Fibroblast of lung (primary cell): ENCODE data around the gene WTAP. TPM values are rescaled to one million over a fixed set of nuclear protein-coding genes. Genes with fewer than 3 reads are reported as not detected.
"Not testable (repeated sequence)": the region's sequence is repeated elsewhere in the genome, so short reads cannot be mapped to it uniquely, and the experiment has no call there.

Experiments used
- DNase-seq, 2 donors: peaks; one replicate each; pipeline versions ENCODE4 v3.0.0 to v3.0.0-alpha.2; 2010; ENCODE audit warnings: low read depth in 2 of 2
- H2AFZ ChIP-seq: 2 replicates; pipeline ENCODE4 v1.5.1; 2012; ENCODE audit warnings: low read length, control low read depth, inconsistent platforms
- H3K27ac ChIP-seq: 2 replicates; pipeline ENCODE4 v1.5.1; 2011; ENCODE audit warnings: low read length, control low read depth; ENCODE audit not compliant: insufficient read depth
- H3K27me3 ChIP-seq: 2 replicates; pipeline ENCODE4 v1.5.1; 2011; ENCODE audit warnings: mild to moderate bottlenecking, low read length; ENCODE audit not compliant: control insufficient read depth, insufficient read depth
- H3K36me3 ChIP-seq: 2 replicates; pipeline ENCODE4 v1.5.1; 2011; ENCODE audit warnings: low read length; ENCODE audit not compliant: control insufficient read depth, insufficient read depth
- H3K4me1 ChIP-seq: 2 replicates; pipeline ENCODE4 v1.5.1; 2011; ENCODE audit warnings: low read length; ENCODE audit not compliant: control insufficient read depth, insufficient read depth; ENCODE audit errors: extremely low read depth
- H3K4me2 ChIP-seq: 2 replicates; pipeline ENCODE4 v1.5.1; 2011; ENCODE audit warnings: low read length, control low read depth; ENCODE audit not compliant: insufficient read depth; ENCODE audit errors: extremely low read depth
- H3K4me3 ChIP-seq, 4 experiments: fragments of 200-600 bp in 1 of 4; sonication (generic) in 1 of 4; replicated peaks in 1 of 4; 2 replicates each; pipeline ENCODE4 v1.5.1; 2011 to 2016; ENCODE audit warnings: low read length in 4 of 4, low read depth in 3 of 4, mild to moderate bottlenecking in 3 of 4, control low read depth in 2 of 4, inconsistent platforms in 1 of 4, mixed read lengths in 1 of 4; ENCODE audit not compliant: insufficient read depth in 1 of 4; ENCODE audit errors: control extremely low read depth in 1 of 4
- H3K79me2 ChIP-seq: 2 replicates; pipeline ENCODE4 v1.5.1; 2012; ENCODE audit warnings: mild to moderate bottlenecking, low read length, inconsistent platforms; ENCODE audit not compliant: control insufficient read depth, insufficient read depth
- H3K9ac ChIP-seq: 2 replicates; pipeline ENCODE4 v1.5.1; 2011; ENCODE audit warnings: mild to moderate bottlenecking, low read length, control low read depth; ENCODE audit not compliant: insufficient read depth
- H3K9me3 ChIP-seq: 2 replicates; pipeline ENCODE4 v1.5.1; 2012; ENCODE audit warnings: low read depth, low read length; ENCODE audit not compliant: control insufficient read depth, insufficient read depth
- H4K20me1 ChIP-seq: 2 replicates; pipeline ENCODE4 v1.5.1; 2011; ENCODE audit warnings: low read length; ENCODE audit not compliant: control insufficient read depth, insufficient read depth; ENCODE audit errors: extremely low read depth
- EZH2 ChIP-seq: IDR thresholded peaks from 2 replicates; pipeline ENCODE4 v1.5.1; 2012; ENCODE audit warnings: low read length, control low read depth, mild to moderate bottlenecking; ENCODE audit errors: missing control alignments
- polyA plus RNA-seq, 2 donors: library from polyadenylated mRNA; depleted of rRNA in 1 of 2; stranded (reverse) in 1 of 2; unstranded in 1 of 2; fragments of >200 nt; gene quantifications; 2 replicates each; pipeline ENCODE4 v1.2.1, GENCODE V29; 2011 to 2012; ENCODE audit warnings: missing spikeins in 1 of 2
- total RNA-seq: library from RNA; depleted of rRNA; stranded (reverse); fragments of >200 nt; gene quantifications from 2 replicates; pipeline ENCODE4 v1.2.1, GENCODE V29; 2014
- TF ChIP-seq, protein P1 (sequence below), 2 donors: IDR thresholded peaks in 1 of 2; conservative IDR thresholded peaks in 1 of 2; 1 replicate in 1 of 2; 2 replicates in 1 of 2; pipeline ENCODE4 v1.5.1; 2011 to 2012; ENCODE audit warnings: low read length in 2 of 2, control low read depth in 1 of 2, inconsistent platforms in 1 of 2, low read depth in 1 of 2, mild to moderate bottlenecking in 1 of 2

WTAP gene
- total and polyA plus RNA-seq, 2 donors (not counting 1 experiment from before 2014, with no cell fraction given) = 52.7 to 124 TPM

DNA sequence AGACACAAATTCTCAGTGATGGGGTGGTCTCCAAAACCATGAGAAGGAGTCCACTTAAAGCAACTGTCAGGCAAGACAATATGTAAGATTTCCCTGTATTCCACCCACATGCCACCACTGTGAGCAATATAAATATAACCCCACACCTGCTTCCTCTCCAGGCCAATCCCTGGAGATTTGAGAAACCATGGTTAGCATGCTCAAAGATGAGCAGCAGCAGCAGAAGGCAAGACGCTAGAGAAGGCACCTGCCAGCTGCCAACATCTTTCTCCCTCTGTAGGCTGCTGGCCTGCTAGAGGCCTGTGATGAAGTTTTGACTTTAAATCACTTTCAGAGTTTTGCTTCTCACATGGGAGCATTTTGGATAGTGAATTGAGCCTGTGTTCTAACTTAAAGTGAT lies 26.3 kb upstream of the WTAP start:
- Histone ChIP-seq H3K4me2 (no peak overlapping the region), H2AFZ (no peak overlapping the region), H3K27ac (peak overlapping the region; percentile 70), H3K4me3 (no peak overlapping the region), H3K4me1 (peaks cover 10% of the 10 kb centered on the region), H3K36me3 (no peaks in the 10 kb centered on the region), H4K20me1 (no peaks in the 10 kb centered on the region), H3K9ac (no peak overlapping the region), H3K9me3 (no peaks in the 10 kb centered on the region), H3K27me3 (no peaks in the 10 kb centered on the region), H3K79me2 (no peaks in the 10 kb centered on the region)
- TF ChIP-seq EZH2 = no peak
- TF ChIP-seq, protein P1, sequence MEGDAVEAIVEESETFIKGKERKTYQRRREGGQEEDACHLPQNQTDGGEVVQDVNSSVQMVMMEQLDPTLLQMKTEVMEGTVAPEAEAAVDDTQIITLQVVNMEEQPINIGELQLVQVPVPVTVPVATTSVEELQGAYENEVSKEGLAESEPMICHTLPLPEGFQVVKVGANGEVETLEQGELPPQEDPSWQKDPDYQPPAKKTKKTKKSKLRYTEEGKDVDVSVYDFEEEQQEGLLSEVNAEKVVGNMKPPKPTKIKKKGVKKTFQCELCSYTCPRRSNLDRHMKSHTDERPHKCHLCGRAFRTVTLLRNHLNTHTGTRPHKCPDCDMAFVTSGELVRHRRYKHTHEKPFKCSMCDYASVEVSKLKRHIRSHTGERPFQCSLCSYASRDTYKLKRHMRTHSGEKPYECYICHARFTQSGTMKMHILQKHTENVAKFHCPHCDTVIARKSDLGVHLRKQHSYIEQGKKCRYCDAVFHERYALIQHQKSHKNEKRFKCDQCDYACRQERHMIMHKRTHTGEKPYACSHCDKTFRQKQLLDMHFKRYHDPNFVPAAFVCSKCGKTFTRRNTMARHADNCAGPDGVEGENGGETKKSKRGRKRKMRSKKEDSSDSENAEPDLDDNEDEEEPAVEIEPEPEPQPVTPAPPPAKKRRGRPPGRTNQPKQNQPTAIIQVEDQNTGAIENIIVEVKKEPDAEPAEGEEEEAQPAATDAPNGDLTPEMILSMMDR (conservative IDR thresholded peaks at IDR 0.05 in 1 of 2, IDR thresholded peaks at IDR 0.05 in 1 of 2; ENCODE audit: low read depth in 1 of 2, low read length in 2 of 2) = no peak
- peak in 1 of 2 donors; percentile 16 for DNase-seq

DNA sequence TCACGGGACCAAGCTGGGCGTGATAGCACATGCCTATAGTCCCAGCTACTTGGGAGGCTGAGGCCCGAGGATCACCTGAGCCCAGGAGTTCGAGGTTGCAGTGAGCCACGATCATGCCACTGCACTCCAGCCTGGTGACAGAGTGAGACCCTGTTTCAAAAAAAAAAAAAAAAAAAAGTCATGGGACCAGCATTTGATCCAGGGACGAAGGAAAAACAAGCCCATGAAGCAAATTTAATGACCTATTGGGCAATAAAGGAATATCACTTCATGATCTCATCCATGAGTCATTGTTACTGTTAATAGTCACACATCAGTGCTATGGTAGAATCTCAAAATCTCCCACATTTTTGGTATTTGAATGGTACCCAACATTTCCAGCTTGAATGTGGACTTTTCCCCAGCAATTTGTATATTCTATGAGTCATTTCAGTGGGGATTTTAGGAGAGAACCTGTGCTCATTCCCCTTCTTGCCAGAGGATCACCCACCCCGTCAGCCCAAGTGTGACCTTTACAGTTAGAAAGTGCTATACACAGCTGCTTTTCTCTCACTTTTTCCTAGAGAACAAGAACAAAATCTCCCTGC lies 25.8 kb upstream of the WTAP start:
- no peak overlapping the region for H3K9ac ChIP-seq

DNA sequence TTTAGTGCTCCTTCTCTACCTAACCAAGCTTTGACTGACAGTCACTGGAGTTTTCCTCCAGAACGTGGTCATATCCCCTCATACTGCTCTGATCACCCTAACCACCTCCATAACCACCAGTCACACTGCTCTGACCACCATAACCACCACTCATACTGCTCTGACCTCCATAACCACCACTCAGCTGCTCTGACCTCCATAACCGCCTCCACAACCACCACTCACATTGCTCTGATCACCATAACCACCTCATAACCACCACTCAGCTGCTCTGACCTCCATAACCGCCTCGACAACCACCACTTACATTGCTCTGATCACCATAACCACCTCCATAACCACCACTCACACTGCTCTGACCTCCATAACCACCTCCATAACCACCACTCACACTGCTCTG lies 16.7 kb upstream of the WTAP start:
- not testable (repeated sequence) for DNase-seq

More for the DNA sequence above, 25.8 kb upstream of the WTAP start:
- no peaks in the 10 kb centered on the region for H4K20me1 ChIP-seq
- peak overlapping the region; percentile 11 for H3K4me2 ChIP-seq
- H3K9me3 ChIP-seq = no peaks in the 10 kb centered on the region
- TF ChIP-seq EZH2 = no peak
- TF ChIP-seq, protein P1 (conservative IDR thresholded peaks at IDR 0.05 in 1 of 2, IDR thresholded peaks at IDR 0.05 in 1 of 2; ENCODE audit: low read depth in 1 of 2, low read length in 2 of 2) = no peak
- no peak overlapping the region for H3K4me3 ChIP-seq
- peak overlapping the region; percentile 70 for H3K27ac ChIP-seq
- no peaks in the 10 kb centered on the region for H3K79me2 ChIP-seq
- DNase-seq = peak; percentile 90 to 96
- H3K36me3 ChIP-seq = no peaks in the 10 kb centered on the region
- H3K4me1 ChIP-seq = peaks cover 10% of the 10 kb centered on the region
- H3K27me3 ChIP-seq = no peaks in the 10 kb centered on the region
- H2AFZ ChIP-seq = no peak overlapping the region

GRCh38 chr6:159712389-159712788 lies 14.9 kb upstream of the WTAP start:
- not testable (repeated sequence) for H3K27ac ChIP-seq, H3K9me3 ChIP-seq, DNase-seq, H3K79me2 ChIP-seq, H3K4me2 ChIP-seq, H2AFZ ChIP-seq, H3K27me3 ChIP-seq, H3K4me3 ChIP-seq, H4K20me1 ChIP-seq, H3K36me3 ChIP-seq, H3K4me1 ChIP-seq, H3K9ac ChIP-seq

More for the DNA sequence above, 16.7 kb upstream of the WTAP start:
- not testable (repeated sequence) for H3K9me3 ChIP-seq, H3K27me3 ChIP-seq, H3K36me3 ChIP-seq, H3K4me2 ChIP-seq, H4K20me1 ChIP-seq, H3K9ac ChIP-seq, H3K27ac ChIP-seq, H3K4me3 ChIP-seq, H2AFZ ChIP-seq, H3K4me1 ChIP-seq, H3K79me2 ChIP-seq
